ENCODE measurements around the gene EFCAB8.

The EFCAB8 gene

GRCh38 chr20:32975698-32976674 is 117.3 kb downstream of the EFCAB8 start:
- Histone ChIP-seq H3K4me2 (ENCODE audit: low read length) (no peak overlapping the region), H3K27ac (no peak overlapping the region), H3K36me3 (ENCODE audit: control insufficient read depth, insufficient read depth, low read length) (no peaks in the 10 kb centered on the region), H3K79me2 (no peaks in the 10 kb centered on the region), H3K4me1 (no peaks in the 10 kb centered on the region), H3K27me3 (ENCODE audit: control insufficient read depth, insufficient read depth, low read length) (no peaks in the 10 kb centered on the region), H2AFZ (no peak overlapping the region), H3K9ac (no peak overlapping the region), H3K9me3 (ENCODE audit: control insufficient read depth, low read length) (no peaks in the 10 kb centered on the region), H3K4me3 (ENCODE audit: low read depth, low read length) (no peak overlapping the region)
- TF ChIP-seq CTCF (IDR thresholded peaks at IDR 0.05): no peak

- H3K27ac ChIP-seq: no peak overlapping the region
These were observed 118.0 kb downstream of the EFCAB8 start for GRCh38 chr20:32976746-32977145.

GRCh38 chr20:32977281-32978008 is 118.7 kb downstream of the EFCAB8 start:
- H3K27me3 ChIP-seq (ENCODE audit: control insufficient read depth, insufficient read depth, low read length): no peaks in the 10 kb centered on the region
- H3K4me2 ChIP-seq (ENCODE audit: low read length): no peak overlapping the region
- TF ChIP-seq CTCF (IDR thresholded peaks at IDR 0.05): no peak
- no peaks in the 10 kb centered on the region for H3K4me1 ChIP-seq
- no peak overlapping the region for H3K4me3 ChIP-seq (ENCODE audit: low read depth, low read length)
- no peaks in the 10 kb centered on the region for H3K79me2 ChIP-seq
- no peak overlapping the region for H3K9ac ChIP-seq
- no peak overlapping the region for H2AFZ ChIP-seq
- H3K9me3 ChIP-seq (ENCODE audit: control insufficient read depth, low read length): no peaks in the 10 kb centered on the region
- H3K36me3 ChIP-seq (ENCODE audit: control insufficient read depth, insufficient read depth, low read length): no peaks in the 10 kb centered on the region
- H3K27ac ChIP-seq: no peak overlapping the region

More at GRCh38 chr20:32976746-32977145, 118.0 kb downstream of the EFCAB8 start:
- Histone ChIP-seq H3K4me3 (ENCODE audit: low read depth, low read length) (no peak overlapping the region), H3K4me2 (ENCODE audit: low read length) (no peak overlapping the region), H2AFZ (no peak overlapping the region), H3K36me3 (ENCODE audit: control insufficient read depth, insufficient read depth, low read length) (no peaks in the 10 kb centered on the region), H3K79me2 (no peaks in the 10 kb centered on the region), H3K27me3 (ENCODE audit: control insufficient read depth, insufficient read depth, low read length) (no peaks in the 10 kb centered on the region), H3K9me3 (ENCODE audit: control insufficient read depth, low read length) (no peaks in the 10 kb centered on the region), H3K4me1 (no peaks in the 10 kb centered on the region), H3K9ac (no peak overlapping the region)
- TF ChIP-seq CTCF (IDR thresholded peaks at IDR 0.05): no peak

DNA sequence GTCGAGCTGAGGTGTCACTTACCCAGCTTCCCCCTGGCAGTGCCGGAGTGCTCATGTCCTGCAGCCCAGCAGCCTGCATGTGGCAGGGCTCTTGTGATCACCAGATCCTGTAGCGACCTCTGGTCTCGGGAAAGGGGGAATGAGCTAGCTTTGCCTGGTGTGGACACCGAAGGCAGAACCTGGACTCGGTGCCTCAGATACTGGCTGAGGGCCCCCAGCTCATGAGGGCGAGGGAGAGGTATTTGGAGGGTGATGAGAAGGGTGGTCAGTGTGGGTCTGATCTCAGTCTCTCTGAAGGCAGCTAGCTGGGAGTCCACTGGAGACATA is 119.2 kb downstream of the EFCAB8 start:
- no peak overlapping the region for H3K4me2 ChIP-seq (ENCODE audit: low read length)
- no peak overlapping the region for H3K9ac ChIP-seq
- no peaks in the 10 kb centered on the region for H3K27me3 ChIP-seq (ENCODE audit: control insufficient read depth, insufficient read depth, low read length)
- H3K9me3 ChIP-seq (ENCODE audit: control insufficient read depth, low read length): no peaks in the 10 kb centered on the region
- H3K79me2 ChIP-seq: no peaks in the 10 kb centered on the region
- H3K36me3 ChIP-seq (ENCODE audit: control insufficient read depth, insufficient read depth, low read length): no peaks in the 10 kb centered on the region
- no peak overlapping the region for H3K27ac ChIP-seq
- TF ChIP-seq CTCF (IDR thresholded peaks at IDR 0.05): no peak
- H3K4me1 ChIP-seq: no peaks in the 10 kb centered on the region
- H3K4me3 ChIP-seq (ENCODE audit: low read depth, low read length): no peak overlapping the region
- H2AFZ ChIP-seq: no peak overlapping the region

Data from parathyroid adenoma (tissue), 2 donors.